ENCODE data around the gene TTN. TPM values are rescaled to one million over a fixed set of nuclear protein-coding genes. Genes with fewer than 3 reads are reported as not detected.

Gene TTN
- total RNA-seq, 6 experiments from 2014 or later, result 0.42 to 9.5 (median 0.97) TPM

GRCh38 chr2:178484245-178485041, 322.8 kb downstream of the TTN start:
- H3K4me3 ChIP-seq, result no peak overlapping the region
- intact Hi-C loops (cut with DNase I), result no loop called here
- TF ChIP-seq POLR2A (IDR thresholded peaks at IDR 0.05) (no peak), CTCF (IDR thresholded peaks at IDR 0.05) (no peak)
- 37% methylated on average over 6 of the region's 6 CpGs for WGBS (ENCODE audit: insufficient coverage, low coverage, low lambda C conversion rate, missing lambda C conversion rate)
- no peaks in the 10 kb centered on the region for H3K9me3 ChIP-seq
- H3K36me3 ChIP-seq, result no peaks in the 10 kb centered on the region
- ATAC-seq (peak in 1 of 4 donors; percentile 18), DNase-seq (peak in 2 of 3 donors; percentile 50 to 58)
- H3K27ac ChIP-seq, result peak overlapping the region in 1 of 3 donors; percentile 35
- H3K4me1 ChIP-seq, result peaks cover 0 to 41% (median 3%) of the 10 kb centered on the region in 4 donors
- H3K27me3 ChIP-seq, result no peaks in the 10 kb centered on the region

GRCh38 chr2:178482437-178482836, 324.8 kb downstream of the TTN start:
- peaks cover 0 to 50% (median 6%) of the 10 kb centered on the region in 4 donors for H3K4me1 ChIP-seq
- intact Hi-C loops (cut with DNase I), result no loop called here

GRCh38 chr2:178480227-178481181, 326.7 kb downstream of the TTN start, which contains the start of gene PLEKHA3:
Gene PLEKHA3, plus strand, starts transcription at chr2:178480457. Its CDS starts 413 bp downstream, at chr2:178480870.
- Histone ChIP-seq H3K4me3 (peak within 1 kb of the TSS; percentile 73 to 81 (median 74)), H3K9me3 (no peaks in the 10 kb centered on the region), H3K4me1 (peaks cover 0 to 52% (median 7%) of the 10 kb centered on the region in 4 donors), H3K36me3 (no peaks in the 10 kb centered on the region), H3K27me3 (no peaks in the 10 kb centered on the region), H3K27ac (peak within 1 kb of the TSS; percentile 91 to 97 (median 94))
- ATAC-seq (peak; percentile 81 to 93 (median 88)), DNase-seq (peak; percentile 98 to 99 (median 98))
- intact Hi-C loops (cut with DNase I), result no loop called here
- 0% methylated on average over 11 of the region's 92 CpGs for WGBS (ENCODE audit: insufficient coverage, low coverage, low lambda C conversion rate, missing lambda C conversion rate)
- TF ChIP-seq CTCF (IDR thresholded peaks at IDR 0.05) (no peak), POLR2A (IDR thresholded peaks at IDR 0.05) (peak; percentile 92)

More at GRCh38 chr2:178482437-178482836, 324.8 kb downstream of the TTN start:
- TF ChIP-seq POLR2A (IDR thresholded peaks at IDR 0.05), result no peak
- TF ChIP-seq CTCF (IDR thresholded peaks at IDR 0.05), result no peak
- WGBS (ENCODE audit: insufficient coverage, low coverage, low lambda C conversion rate, missing lambda C conversion rate), result 84% methylated on average over 4 of the region's 4 CpGs
- no peak for DNase-seq
- no peaks in the 10 kb centered on the region for H3K36me3 ChIP-seq
- no peaks in the 10 kb centered on the region for H3K27me3 ChIP-seq
- ATAC-seq, result no peak
- no peak overlapping the region for H3K27ac ChIP-seq
- no peaks in the 10 kb centered on the region for H3K9me3 ChIP-seq
- H3K4me3 ChIP-seq, result no peak overlapping the region

GRCh38 chr2:178479758-178480226, 327.4 kb downstream of the TTN start:
- intact Hi-C loops (cut with DNase I), result no loop called here
- TF ChIP-seq CTCF (IDR thresholded peaks at IDR 0.05) (no peak), POLR2A (IDR thresholded peaks at IDR 0.05) (no peak)
- no peaks in the 10 kb centered on the region for H3K27me3 ChIP-seq
- no peak for DNase-seq
- 30% methylated on average over 14 of the region's 19 CpGs for WGBS (ENCODE audit: insufficient coverage, low coverage, low lambda C conversion rate, missing lambda C conversion rate)
- ATAC-seq, result no peak
- peaks cover 0 to 45% (median 7%) of the 10 kb centered on the region in 4 donors for H3K4me1 ChIP-seq
- H3K36me3 ChIP-seq, result no peaks in the 10 kb centered on the region
- H3K27ac ChIP-seq, result peak overlapping the region; percentile 86 to 97 (median 94)
- H3K9me3 ChIP-seq, result no peaks in the 10 kb centered on the region
- peak overlapping the region; percentile 73 to 81 (median 74) for H3K4me3 ChIP-seq
